HUDEP-2 (cell line): ENCODE data around the gene ZSCAN31.
"Not testable (repeated sequence)": the region's sequence is repeated elsewhere in the genome, so short reads cannot be mapped to it uniquely, and the experiment has no call there.

Experiments
- DNase-seq, 76 experiments: peaks; one replicate each; lab custom pipeline; 2025; ENCODE audit not compliant: unreplicated experiment in 76 of 76; lab: John Stamatoyannopoulos, UW

Gene ZSCAN31

DNA sequence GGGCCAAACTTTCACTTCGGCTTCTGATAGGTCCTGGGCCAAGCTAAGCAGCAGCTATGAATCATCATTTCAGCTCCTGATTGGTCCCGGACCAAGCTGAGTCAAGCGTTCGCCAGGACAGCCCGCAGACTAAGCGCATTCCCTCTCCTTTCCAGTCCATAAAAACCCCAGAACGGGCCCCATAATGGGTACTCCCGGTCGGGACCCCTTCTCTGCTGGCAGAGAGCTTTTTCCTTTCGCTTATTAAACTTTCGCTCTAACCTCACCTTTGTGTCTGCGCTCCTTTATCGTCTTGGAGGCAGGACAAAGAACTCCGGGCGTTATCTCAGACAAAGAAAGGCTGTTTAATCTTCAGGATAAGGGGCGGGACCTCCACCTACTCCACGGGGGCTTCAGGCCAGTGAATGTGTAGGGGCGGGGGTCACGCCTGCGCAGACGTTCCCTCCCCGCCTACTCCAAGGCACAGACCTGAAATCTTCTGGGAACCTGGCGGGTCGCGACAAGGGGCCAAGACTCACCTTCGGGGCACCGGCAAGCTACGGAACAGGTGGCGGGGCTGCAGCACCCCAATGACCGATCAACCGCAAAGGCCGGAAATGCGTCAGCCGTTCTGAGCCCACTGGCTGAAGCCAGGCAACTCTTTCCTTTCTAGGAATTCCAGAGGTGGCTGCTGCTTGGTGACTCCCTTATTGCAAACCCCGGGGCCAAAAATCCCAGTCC lies at the start of gene ZSCAN31:
Gene ZSCAN31 (minus strand): TSS at position 585 of the 720 bp plus-strand sequence. CDS start 6,465 bp downstream, outside the sequence.
- peak; percentile 90 to 100 (median 98) for DNase-seq

GRCh38 chr6:28384143-28384533 lies 48.2 kb upstream of the ZSCAN31 start:
- no peak for DNase-seq

DNA sequence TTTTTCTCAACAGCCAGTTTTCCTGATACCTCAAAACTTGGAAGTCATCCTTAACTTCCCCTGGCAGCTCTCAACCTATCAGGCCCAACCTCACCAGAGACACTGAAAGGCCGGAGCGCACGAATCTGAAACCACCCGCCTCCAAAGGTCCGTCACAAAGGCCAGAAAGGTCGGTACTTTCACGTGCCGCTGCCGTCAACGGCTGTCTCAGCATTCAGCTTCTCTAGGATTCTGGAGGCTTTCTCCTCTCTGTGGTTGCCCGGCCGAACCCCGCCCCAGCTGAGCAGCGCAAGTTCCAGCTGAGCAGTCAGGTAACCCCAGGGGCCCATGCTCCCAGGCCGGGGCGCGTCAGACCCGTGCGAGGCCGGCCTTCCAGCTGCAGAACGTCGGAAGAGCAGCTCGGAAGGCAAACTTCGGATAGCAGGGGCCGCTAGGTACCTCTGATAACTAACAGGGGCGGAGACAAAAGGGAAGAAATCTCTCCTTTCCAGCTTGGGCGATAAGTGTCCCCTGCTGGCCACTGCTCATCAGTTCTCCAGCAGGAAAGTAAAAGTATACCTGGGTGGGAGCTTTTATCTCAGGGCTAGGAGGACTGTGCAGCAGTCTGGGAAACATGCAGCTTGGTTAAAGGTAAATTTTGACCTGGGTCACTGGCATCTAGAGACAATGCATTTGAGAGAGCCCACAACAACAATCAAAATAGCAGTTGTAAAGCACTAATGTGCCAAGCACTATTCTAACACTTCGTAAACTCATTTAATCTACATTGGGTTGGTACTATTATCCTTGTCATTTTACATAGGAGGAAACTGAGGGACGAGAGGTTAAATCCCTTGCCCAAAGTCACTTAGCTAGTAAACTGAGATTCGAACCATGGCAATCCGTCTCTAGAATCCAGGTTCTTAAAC lies 47.5 kb upstream of the ZSCAN31 start:
- DNase-seq, result peak in 74 of 76 experiments; percentile 28 to 94 (median 81)

GRCh38 chr6:28380381-28380780 lies 44.4 kb upstream of the ZSCAN31 start:
- DNase-seq, result no peak

GRCh38 chr6:28378644-28379043 lies 42.7 kb upstream of the ZSCAN31 start:
- no peak for DNase-seq

GRCh38 chr6:28377879-28378278 lies 41.9 kb upstream of the ZSCAN31 start:
- no peak for DNase-seq

DNA sequence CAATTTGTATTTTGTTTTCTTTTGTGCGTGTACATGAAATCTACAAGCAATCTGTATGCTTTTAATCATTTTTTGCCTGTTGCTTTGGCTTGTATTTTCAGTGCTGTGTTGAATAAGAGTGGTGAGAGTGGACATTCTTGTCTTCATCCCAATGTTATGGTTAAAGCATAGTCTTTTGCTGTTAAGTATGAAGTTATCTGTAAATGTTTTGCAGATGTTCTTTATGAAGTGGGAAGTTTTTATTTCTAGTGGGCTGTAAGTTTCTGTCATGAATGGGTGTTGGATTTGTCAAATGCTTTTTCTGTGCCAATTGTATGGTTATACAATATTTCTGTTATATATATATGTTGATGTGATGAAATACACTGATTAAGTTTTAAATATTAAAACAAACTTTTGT lies 38.0 kb upstream of the ZSCAN31 start:
- DNase-seq, result no peak

GRCh38 chr6:28371706-28372451 lies 35.9 kb upstream of the ZSCAN31 start:
- peak in 17 of 76 experiments; percentile 6 to 52 (median 26) for DNase-seq

DNA sequence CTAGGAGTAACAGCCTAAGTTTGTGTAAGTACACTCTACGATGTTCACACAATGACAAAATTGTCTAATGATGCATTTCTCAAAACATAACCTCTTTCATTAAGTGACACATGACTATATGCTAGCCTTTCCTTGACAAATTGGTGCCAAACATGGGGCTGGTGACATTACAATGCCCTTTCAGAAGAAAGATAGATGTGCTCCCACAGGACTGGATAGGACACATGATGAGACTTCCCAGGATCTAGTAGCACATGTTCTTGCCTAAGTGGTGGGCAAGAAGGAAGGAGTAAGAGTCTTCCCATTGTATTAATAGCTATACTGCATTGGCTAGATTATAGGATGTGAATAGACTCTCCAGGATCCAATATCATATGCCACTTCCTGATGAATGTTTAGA lies 35.3 kb upstream of the ZSCAN31 start:
- no peak for DNase-seq

- no peak for DNase-seq
Observed at GRCh38 chr6:28370440-28370839, 34.5 kb upstream of the ZSCAN31 start.

DNA sequence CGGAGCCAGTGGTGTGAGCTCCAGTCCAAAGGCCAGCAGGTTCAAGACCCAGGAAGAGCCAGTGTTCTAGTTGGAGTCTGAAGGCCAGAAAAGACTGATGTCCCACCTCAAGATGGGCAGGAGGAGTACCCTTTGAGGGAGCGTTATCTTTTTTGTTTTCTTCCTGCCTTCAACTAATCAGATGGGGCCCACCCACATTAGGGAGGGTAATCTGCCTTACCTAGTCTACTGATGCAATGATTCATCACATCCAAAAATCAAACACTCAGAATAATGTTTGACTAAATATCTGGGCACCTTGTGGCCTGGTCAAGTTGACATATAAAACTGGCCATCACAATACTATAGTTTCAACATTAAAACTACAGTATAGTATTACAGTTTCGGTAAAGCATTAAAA lies 33.5 kb upstream of the ZSCAN31 start:
- no peak for DNase-seq

- no peak for DNase-seq
Observed at GRCh38 chr6:28368522-28368921, 32.6 kb upstream of the ZSCAN31 start.

GRCh38 chr6:28365590-28365989 lies 29.6 kb upstream of the ZSCAN31 start:
- DNase-seq, result not testable (repeated sequence)

- DNase-seq, result no peak
Observed at GRCh38 chr6:28360961-28361360, 25.0 kb upstream of the ZSCAN31 start.

- DNase-seq, result not testable (repeated sequence)
Observed at GRCh38 chr6:28359562-28359961, 23.6 kb upstream of the ZSCAN31 start.

DNA sequence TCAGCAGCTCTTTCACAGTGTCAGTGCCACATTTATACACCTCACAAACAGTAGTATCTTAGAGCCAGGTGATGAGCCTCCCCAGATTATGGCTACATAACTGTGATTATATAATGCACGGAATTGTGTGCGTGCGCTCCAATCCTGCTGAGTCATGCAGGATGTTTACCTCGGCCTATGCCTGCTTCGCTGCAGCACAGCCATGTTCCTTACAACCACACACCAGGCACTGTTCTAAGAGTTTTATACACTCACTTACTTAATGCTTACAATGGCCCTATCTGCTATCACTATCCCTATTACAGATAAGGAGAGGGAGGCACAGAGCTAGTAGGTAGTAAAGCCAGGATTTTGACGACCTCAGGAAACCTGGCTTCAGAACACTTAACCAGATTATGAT lies 21.1 kb upstream of the ZSCAN31 start:
- no peak for DNase-seq

DNA sequence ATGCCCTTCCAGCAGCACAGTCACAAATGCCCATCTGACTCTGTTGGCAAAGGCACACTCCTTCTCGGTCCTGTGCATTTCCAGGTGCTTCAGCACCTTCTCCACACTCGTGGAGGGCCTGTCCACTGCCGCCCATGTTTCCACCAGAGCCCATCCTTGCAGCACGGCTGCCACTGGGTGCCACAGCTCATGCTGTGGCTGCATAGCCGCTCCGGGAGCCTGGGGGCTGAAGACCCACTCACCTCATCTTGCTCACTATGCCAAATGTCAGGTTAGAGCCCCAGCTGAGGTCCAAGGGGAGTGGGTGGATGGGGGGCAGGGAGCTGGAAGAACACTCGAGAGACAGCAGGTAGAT lies 20.7 kb upstream of the ZSCAN31 start:
- DNase-seq, result no peak

- DNase-seq, result peak in 74 of 76 experiments; percentile 53 to 92 (median 78)
Observed at GRCh38 chr6:28355743-28356665, 20.1 kb upstream of the ZSCAN31 start.

DNA sequence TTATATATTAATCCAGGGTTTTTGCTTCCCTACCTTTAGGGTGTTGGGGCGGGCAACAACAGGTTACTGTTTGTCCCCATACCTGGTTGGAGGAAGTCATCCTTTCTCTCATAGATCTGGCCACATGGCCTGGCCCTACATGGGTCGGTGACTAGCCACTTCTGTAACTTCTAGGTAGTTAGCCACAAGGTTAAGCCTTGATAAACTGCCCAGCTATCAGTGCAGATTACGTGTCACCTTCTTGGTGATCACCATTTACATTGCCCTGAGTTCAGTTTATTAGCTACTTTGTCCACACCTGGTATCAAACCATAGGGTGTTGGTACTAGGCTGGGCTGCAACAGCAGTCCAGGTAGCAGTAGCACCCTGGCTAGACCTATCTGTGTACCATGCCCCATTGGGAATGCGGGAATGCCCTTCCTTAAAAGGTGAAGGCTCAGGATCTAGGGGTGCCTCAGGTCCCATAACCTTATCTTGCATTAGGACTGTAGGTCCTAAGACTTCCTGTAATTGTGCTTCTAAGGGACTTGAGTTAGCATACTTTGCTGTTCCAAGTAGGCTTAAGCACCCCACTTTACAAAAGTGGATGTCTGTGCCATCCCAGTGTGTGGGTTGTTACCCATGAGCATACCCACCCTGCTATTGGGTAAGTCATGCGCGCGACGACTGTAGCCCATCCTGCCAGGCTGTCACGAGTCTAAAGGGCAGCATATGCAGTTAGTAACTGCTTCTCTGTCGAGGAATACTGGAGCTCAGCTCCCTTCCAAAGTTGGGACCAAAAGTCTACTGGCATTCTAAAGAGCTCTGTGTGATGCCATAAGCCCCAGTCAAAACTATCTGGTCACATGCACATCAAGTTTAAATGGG lies 19.0 kb upstream of the ZSCAN31 start:
- peak in 1 of 76 experiments; percentile 55 for DNase-seq
